Left lung (tissue), 10 donors: Measurements from ENCODE around the gene DSE. TPM values are rescaled to one million over a fixed set of nuclear protein-coding genes. Genes with fewer than 3 reads are reported as not detected.
A peak's percentile ranks its signal among the peaks of the same experiment; 100 is the strongest.

ENCODE experiments used
- ATAC-seq: fragments of 200-7000 bp; cut with Tn5 transposase; one replicate; pipeline ENCODE4 v1.9.1; 2020; ENCODE audit warnings: moderate library complexity
- DNase-seq, 4 donors: peaks; one replicate each; pipeline ENCODE4 v3.0.0-alpha.2; 2013 to 2020
- H3K27ac ChIP-seq, 2 donors: fragments of 200-600 bp; sonication (generic) in 1 of 2; one replicate each; pipeline versions ENCODE4 v1.5.0 to v1.8.0; 2020 to 2021
- H3K27me3 ChIP-seq, 2 donors: fragments of 200-600 bp; sonication (generic) in 1 of 2; one replicate each; pipeline versions ENCODE4 v1.5.0 to v1.8.0; 2020 to 2021
- H3K36me3 ChIP-seq, 2 donors: fragments of 200-600 bp; sonication (generic) in 1 of 2; one replicate each; pipeline versions ENCODE4 v1.5.0 to v1.8.0; 2020 to 2021
- H3K4me1 ChIP-seq, 2 donors: fragments of 200-600 bp; one replicate each; pipeline ENCODE4 v1.8.0; 2021
- H3K4me3 ChIP-seq, 2 donors: fragments of 200-600 bp; sonication (generic) in 1 of 2; one replicate each; pipeline versions ENCODE4 v1.5.0 to v1.8.0; 2020 to 2021; ENCODE audit warnings: mild to moderate bottlenecking in 1 of 2
- H3K9me3 ChIP-seq, 2 donors: fragments of 200-600 bp; sonication (generic) in 1 of 2; one replicate each; pipeline versions ENCODE4 v1.5.0 to v1.8.0; 2020 to 2021
- intact Hi-C, 2 donors: fragments of 100-400 bp; cut with DNase I; formaldehyde crosslinking; loops; one replicate each; pipeline versions ENCODE4 v1.11.2 to v1.14.2; 2022
- polyA plus RNA-seq, 6 donors: library from polyadenylated mRNA; unstranded; fragments of 120-200 nt; gene quantifications; one replicate each; pipeline ENCODE4 v1.2.1, GENCODE V29; 2013; ENCODE audit not compliant: insufficient read length in 6 of 6
- total RNA-seq, 2 donors: library from RNA; stranded (reverse); fragmentation: NEBNext Ultra II Directional; extraction: Animal tissue kit (Norgen Biotek cat#: 25700); gene quantifications; one replicate each; pipeline ENCODE4 v1.2.1, GENCODE V29; 2021
- TF ChIP-seq, protein P1 (sequence below), 2 donors: fragments of 200-600 bp; sonication (generic) in 1 of 2; IDR thresholded peaks; one replicate each; pipeline versions ENCODE4 v1.5.0 to v1.8.0; 2021; ENCODE audit warnings: antibody characterized with exemption in 2 of 2
- donor health status: DM: no; HTN: yes; CAD: no.
- donor health status: DM: no; HTN: no; CAD: no.

DSE gene
- total and polyA plus RNA-seq, 8 donors: 39.7 to 85.6 (median 51.0) TPM

DNA sequence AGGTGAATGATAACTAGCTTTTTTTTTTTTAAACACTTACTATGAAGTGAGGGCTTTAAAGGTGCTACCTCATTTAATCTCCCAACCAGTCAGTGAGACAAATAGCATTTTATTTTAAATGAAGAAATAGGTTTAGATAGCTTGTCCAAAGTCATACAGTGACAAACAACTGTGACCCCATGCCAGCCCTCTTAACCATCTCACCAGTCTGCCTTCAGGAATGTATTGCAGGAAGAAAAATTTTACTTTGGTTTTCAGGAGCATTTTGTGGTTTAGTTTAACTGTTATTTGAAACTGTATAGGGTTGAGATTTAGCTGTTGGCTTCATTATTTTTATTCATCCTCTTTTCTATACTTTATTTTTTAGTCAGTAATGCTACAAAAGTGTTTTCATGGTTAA, 18.6 kb downstream of the DSE start:
- Histone ChIP-seq H3K27ac (peak overlapping the region in 1 of 2 donors; percentile 77), H3K36me3 (no peaks in the 10 kb centered on the region), H3K27me3 (no peaks in the 10 kb centered on the region), H3K4me3 (no peak overlapping the region), H3K4me1 (peaks cover 5 to 96% of the 10 kb centered on the region in 2 donors), H3K9me3 (no peaks in the 10 kb centered on the region)
- intact Hi-C loops: no loop called here
- ATAC-seq (no peak), DNase-seq (no peak)
- TF ChIP-seq, protein P1, sequence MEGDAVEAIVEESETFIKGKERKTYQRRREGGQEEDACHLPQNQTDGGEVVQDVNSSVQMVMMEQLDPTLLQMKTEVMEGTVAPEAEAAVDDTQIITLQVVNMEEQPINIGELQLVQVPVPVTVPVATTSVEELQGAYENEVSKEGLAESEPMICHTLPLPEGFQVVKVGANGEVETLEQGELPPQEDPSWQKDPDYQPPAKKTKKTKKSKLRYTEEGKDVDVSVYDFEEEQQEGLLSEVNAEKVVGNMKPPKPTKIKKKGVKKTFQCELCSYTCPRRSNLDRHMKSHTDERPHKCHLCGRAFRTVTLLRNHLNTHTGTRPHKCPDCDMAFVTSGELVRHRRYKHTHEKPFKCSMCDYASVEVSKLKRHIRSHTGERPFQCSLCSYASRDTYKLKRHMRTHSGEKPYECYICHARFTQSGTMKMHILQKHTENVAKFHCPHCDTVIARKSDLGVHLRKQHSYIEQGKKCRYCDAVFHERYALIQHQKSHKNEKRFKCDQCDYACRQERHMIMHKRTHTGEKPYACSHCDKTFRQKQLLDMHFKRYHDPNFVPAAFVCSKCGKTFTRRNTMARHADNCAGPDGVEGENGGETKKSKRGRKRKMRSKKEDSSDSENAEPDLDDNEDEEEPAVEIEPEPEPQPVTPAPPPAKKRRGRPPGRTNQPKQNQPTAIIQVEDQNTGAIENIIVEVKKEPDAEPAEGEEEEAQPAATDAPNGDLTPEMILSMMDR (IDR thresholded peaks at IDR 0.05): no peak

DNA sequence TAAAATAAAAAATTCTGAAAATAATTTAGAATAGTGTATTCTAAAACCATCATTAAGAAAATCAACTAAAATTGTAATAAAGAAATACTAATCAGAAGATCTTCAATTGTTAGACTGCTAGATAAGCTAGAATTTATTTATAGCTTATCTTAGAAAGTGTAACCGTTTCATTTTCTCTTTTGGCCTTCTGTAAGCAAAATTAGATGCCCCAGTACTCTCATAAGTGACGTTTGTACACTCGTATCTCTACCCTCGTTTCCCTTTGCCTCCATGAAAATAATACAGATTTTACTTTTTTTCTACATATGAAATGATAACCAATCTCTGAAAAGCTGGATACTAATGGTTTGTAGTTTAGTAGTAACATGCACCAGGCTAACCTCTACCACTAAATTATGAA, 19.8 kb downstream of the DSE start:
- intact Hi-C loops: no loop called here
- H3K9me3 ChIP-seq: no peaks in the 10 kb centered on the region
- H3K4me3 ChIP-seq: no peak overlapping the region
- TF ChIP-seq, protein P1 (IDR thresholded peaks at IDR 0.05): no peak
- no peaks in the 10 kb centered on the region for H3K27me3 ChIP-seq
- H3K4me1 ChIP-seq: peaks cover 5 to 84% of the 10 kb centered on the region in 2 donors
- H3K36me3 ChIP-seq: no peaks in the 10 kb centered on the region
- DNase-seq: no peak
- no peak overlapping the region for H3K27ac ChIP-seq
- no peak for ATAC-seq

DNA sequence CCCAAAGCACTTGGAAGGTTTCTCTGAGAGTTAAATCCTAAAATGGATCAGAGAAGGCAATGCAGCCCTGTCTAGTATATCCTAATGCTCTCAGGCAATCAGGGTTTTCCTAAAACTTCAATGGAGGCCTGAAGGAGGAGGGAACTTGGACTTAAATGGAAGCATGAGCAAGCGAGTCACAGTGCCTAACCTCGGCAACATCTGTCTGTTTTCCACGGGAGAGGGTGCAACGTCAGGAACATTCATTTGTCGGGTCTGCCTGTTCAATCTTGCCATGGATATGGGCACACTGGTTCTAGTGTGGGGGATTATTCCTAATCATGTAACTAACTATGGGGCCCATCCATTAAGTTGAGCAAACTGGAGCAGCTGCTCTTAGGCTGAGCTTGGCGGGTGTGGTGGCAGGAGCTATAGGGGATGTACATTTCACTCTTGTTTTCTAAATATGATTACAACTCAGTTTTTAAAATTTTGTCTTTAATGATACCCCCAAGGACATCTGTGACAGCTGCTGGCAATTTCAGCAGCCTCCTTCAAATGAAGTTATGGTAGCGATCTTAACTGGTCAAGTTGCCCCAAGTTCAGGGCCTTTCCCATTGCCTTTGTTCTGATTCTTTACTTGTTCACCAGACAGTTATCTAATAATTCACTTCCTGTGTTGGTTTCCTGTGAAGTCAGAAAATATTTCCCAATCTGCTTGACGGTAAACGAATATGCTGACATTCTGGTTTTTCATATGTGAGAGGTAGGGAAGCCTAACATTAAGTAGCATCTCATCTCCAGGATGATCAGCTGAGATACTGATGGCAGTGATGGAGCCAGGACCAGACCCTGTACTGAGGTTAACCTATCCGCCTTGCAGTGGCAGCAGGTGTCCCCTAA, 21.6 kb downstream of the DSE start:
- DNase-seq: no peak
- Histone ChIP-seq H3K4me1 (peaks cover 0 to 73% of the 10 kb centered on the region in 2 donors), H3K27me3 (no peaks in the 10 kb centered on the region), H3K9me3 (no peaks in the 10 kb centered on the region), H3K36me3 (no peaks in the 10 kb centered on the region), H3K27ac (peak overlapping the region; percentile 35 to 89), H3K4me3 (peak overlapping the region in 1 of 2 donors; percentile 1)
- peak; percentile 52 for ATAC-seq
- intact Hi-C loops: no loop called here
- TF ChIP-seq, protein P1 (IDR thresholded peaks at IDR 0.05): no peak

DNA sequence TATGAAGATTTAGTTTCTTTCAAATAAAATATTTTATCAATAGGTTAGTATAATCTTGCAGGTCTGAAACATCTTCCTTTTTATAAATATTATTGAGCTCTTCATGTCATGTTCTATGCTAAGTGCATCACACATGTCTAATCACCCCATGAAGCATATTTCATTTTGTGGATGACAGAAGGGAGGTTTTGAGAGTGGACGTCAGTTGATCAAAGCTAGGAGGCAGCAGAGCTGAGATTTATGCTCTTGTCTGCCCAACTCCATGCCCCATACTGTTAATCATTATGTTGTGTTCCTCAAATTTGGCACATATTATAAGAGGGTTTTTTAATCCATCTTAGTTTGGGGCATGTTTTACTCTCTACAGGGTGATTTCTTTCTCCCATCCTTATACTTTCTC, 22.7 kb downstream of the DSE start:
- Histone ChIP-seq H3K4me1 (peaks cover 3 to 73% of the 10 kb centered on the region in 2 donors), H3K36me3 (no peaks in the 10 kb centered on the region), H3K27me3 (no peaks in the 10 kb centered on the region), H3K27ac (peak overlapping the region; percentile 35 to 89), H3K9me3 (no peaks in the 10 kb centered on the region), H3K4me3 (no peak overlapping the region)
- TF ChIP-seq, protein P1 (IDR thresholded peaks at IDR 0.05): no peak
- ATAC-seq (peak; percentile 30), DNase-seq (no peak)
- intact Hi-C loops: no loop called here

DNA sequence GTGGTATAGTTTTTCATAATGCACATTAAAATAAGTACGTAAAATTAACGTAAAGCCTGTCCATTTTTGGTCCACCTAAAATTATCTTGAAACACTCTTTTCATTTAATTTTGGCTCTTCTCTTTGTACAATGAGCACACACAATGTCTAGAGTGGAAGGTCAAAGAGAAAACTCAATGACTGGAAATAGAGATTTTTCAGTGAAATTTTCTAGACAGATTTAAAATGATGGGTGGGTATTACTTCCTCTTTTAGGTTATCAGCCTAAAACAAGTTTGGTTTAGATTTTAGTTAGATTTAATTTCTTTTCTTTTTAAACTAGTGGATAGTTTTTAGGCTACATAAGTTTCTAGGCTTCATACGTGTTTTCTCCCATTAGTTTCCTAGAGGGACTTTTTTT, 24.9 kb downstream of the DSE start:
- TF ChIP-seq, protein P1 (IDR thresholded peaks at IDR 0.05): no peak
- no peak overlapping the region for H3K4me3 ChIP-seq
- intact Hi-C loops: no loop called here
- H3K9me3 ChIP-seq: no peaks in the 10 kb centered on the region
- peaks cover 0 to 12% of the 10 kb centered on the region in 2 donors for H3K36me3 ChIP-seq
- H3K4me1 ChIP-seq: peaks cover 5 to 60% of the 10 kb centered on the region in 2 donors
- no peaks in the 10 kb centered on the region for H3K27me3 ChIP-seq
- ATAC-seq (no peak), DNase-seq (no peak)
- H3K27ac ChIP-seq: no peak overlapping the region
